WTC11 (cell line): ENCODE measurements around the gene BOK.

ENCODE experiments used
- ATF2 ChIP-seq: sonication (generic); formaldehyde crosslinking; IDR thresholded peaks from 2 replicates; pipeline ENCODE4 v1.8.1; 2022; ENCODE audit warnings: low read depth, missing genetic modification reagents, borderline replicate concordance
- CTCF ChIP-seq: fragments of 200-600 bp; IDR thresholded peaks from 2 replicates; pipeline ENCODE4 v1.8.0; 2022; ENCODE audit warnings: antibody characterized with exemption
- MAX ChIP-seq: sonication (generic); formaldehyde crosslinking; IDR thresholded peaks from 2 replicates; pipeline ENCODE4 v1.8.0; 2022; ENCODE audit warnings: mild to moderate bottlenecking, missing genetic modification reagents
- NFYB ChIP-seq: sonication (generic); formaldehyde crosslinking; conservative IDR thresholded peaks from 2 replicates; pipeline ENCODE4 v1.8.0; 2022; ENCODE audit warnings: low read depth, missing genetic modification reagents
- RORB ChIP-seq: fragments of 250-450 bp; sonication (Bioruptor Pico); IDR thresholded peaks from 2 replicates; pipeline ENCODE4 v1.9.0; 2021; ENCODE audit warnings: mild to moderate bottlenecking
- SMAD4 ChIP-seq: sonication (generic); formaldehyde crosslinking; IDR thresholded peaks from 2 replicates; pipeline ENCODE4 v1.8.0; 2022; ENCODE audit warnings: mild to moderate bottlenecking, missing genetic modification reagents
- SP1 ChIP-seq: sonication (generic); formaldehyde crosslinking; conservative IDR thresholded peaks from 2 replicates; pipeline ENCODE4 v1.8.1; 2022; ENCODE audit warnings: missing genetic modification reagents
- TEAD4 ChIP-seq: sonication (generic); formaldehyde crosslinking; IDR thresholded peaks from 2 replicates; pipeline ENCODE4 v1.8.0; 2022; ENCODE audit warnings: mild to moderate bottlenecking, missing genetic modification reagents
- ZNF121 ChIP-seq: sonication (generic); formaldehyde crosslinking; IDR thresholded peaks from 2 replicates; pipeline ENCODE4 v1.8.0; 2023; ENCODE audit warnings: missing genetic modification reagents
- ZNF512 ChIP-seq: sonication (generic); formaldehyde crosslinking; IDR thresholded peaks from 2 replicates; pipeline ENCODE4 v1.8.1; 2022; ENCODE audit warnings: missing genetic modification reagents, borderline replicate concordance

GRCh38 chr2:241574911-241575623 lies 16.5 kb downstream of the BOK start:
- TF ChIP-seq CTCF: no peak
- no peak for TF ChIP-seq SP1 (CRISPR knock-in tag)
- no peak for TF ChIP-seq ZNF512 (CRISPR knock-in tag)
- TF ChIP-seq ZNF121 (CRISPR knock-in tag): no peak
- TF ChIP-seq SMAD4: no peak
- no peak for TF ChIP-seq RORB (CRISPR knock-in tag)
- no peak for TF ChIP-seq NFYB (CRISPR knock-in tag)
- no peak for TF ChIP-seq MAX (CRISPR knock-in tag)
- no peak for TF ChIP-seq ATF2 (CRISPR knock-in tag)
- no peak for TF ChIP-seq TEAD4 (CRISPR knock-in tag)
